Hepatocyte (in vitro differentiated cells): ENCODE measurements around the gene SLC38A1. TPM values are rescaled to one million over a fixed set of nuclear protein-coding genes. Genes with fewer than 3 reads are reported as not detected.

ENCODE experiments used
- DNase-seq: peaks from one replicate; pipeline ENCODE4 v3.0.0-alpha.2; 2016; ENCODE audit warnings: low spot score
- H2AFZ ChIP-seq: fragments of 200-600 bp; sonication (generic); 2 replicates; pipeline ENCODE4 v1.6.0; 2016; ENCODE audit warnings: antibody characterized with exemption, mild to moderate bottlenecking
- H3K27ac ChIP-seq: fragments of 200-600 bp; sonication (generic); 2 replicates; pipeline ENCODE4 v1.5.1; 2016; ENCODE audit warnings: mild to moderate bottlenecking
- H3K27me3 ChIP-seq: fragments of 200-600 bp; sonication (generic); 2 replicates; pipeline ENCODE4 v1.6.1; 2016
- H3K36me3 ChIP-seq: fragments of 200-600 bp; sonication (generic); replicated peaks from 2 replicates; pipeline ENCODE4 v1.5.1; 2016; ENCODE audit warnings: low read depth; ENCODE audit not compliant: insufficient read depth
- H3K4me1 ChIP-seq: fragments of 200-600 bp; sonication (generic); 2 replicates; pipeline ENCODE4 v1.5.1; 2016; ENCODE audit warnings: mild to moderate bottlenecking, moderate library complexity; ENCODE audit not compliant: insufficient read depth
- H3K4me2 ChIP-seq: fragments of 200-600 bp; sonication (generic); 2 replicates; pipeline ENCODE4 v1.6.0; 2016
- H3K4me3 ChIP-seq: fragments of 200-600 bp; sonication (generic); 2 replicates; pipeline ENCODE4 v1.5.1; 2016; ENCODE audit warnings: mild to moderate bottlenecking
- H3K79me2 ChIP-seq: fragments of 200-600 bp; sonication (generic); 2 replicates; pipeline ENCODE4 v1.6.0; 2017; ENCODE audit warnings: mild to moderate bottlenecking
- H3K9me2 ChIP-seq: fragments of 200-600 bp; sonication (generic); replicated peaks from 2 replicates; pipeline ENCODE4 v1.6.0; 2017; ENCODE audit warnings: mild to moderate bottlenecking; ENCODE audit not compliant: insufficient read depth
- H3K9me3 ChIP-seq: fragments of 200-600 bp; sonication (generic); 2 replicates; pipeline ENCODE4 v1.5.1; 2016; ENCODE audit warnings: low read depth, mild to moderate bottlenecking
- H4K20me1 ChIP-seq: fragments of 200-600 bp; sonication (generic); 2 replicates; pipeline ENCODE4 v1.6.0; 2016; ENCODE audit warnings: mild to moderate bottlenecking; ENCODE audit not compliant: insufficient read depth, poor library complexity, severe bottlenecking
- EZH2 ChIP-seq: fragments of 200-600 bp; sonication (generic); IDR thresholded peaks from 2 replicates; pipeline ENCODE4 v1.6.1; 2016; ENCODE audit warnings: antibody characterized with exemption, mild to moderate bottlenecking, borderline replicate concordance
- EZH2phosphoT487 ChIP-seq: fragments of 200-600 bp; sonication (generic); IDR thresholded peaks from one replicate; pipeline ENCODE4 v1.6.1; 2018; ENCODE audit warnings: antibody characterized with exemption, mild to moderate bottlenecking, low read depth, moderate library complexity; ENCODE audit not compliant: unreplicated experiment, severe bottlenecking
- WGBS: methylation state at CpG from one replicate; pipeline ENCODE4 v1.1.6; 2016; ENCODE audit warnings: low lambda C conversion rate; ENCODE audit errors: missing lambda C conversion rate; 5-methylcytosine and 5-hydroxymethylcytosine counted together
- polyA plus RNA-seq: library from polyadenylated mRNA; unstranded; fragments of >200 nt; fragmentation: Nextera tagmentation; extraction: Ambion mirVana; gene quantifications from 2 replicates; pipeline ENCODE4 v1.2.1, GENCODE V29; 2016
- total RNA-seq: library from RNA; depleted of rRNA; stranded (reverse); fragments of >200 nt; gene quantifications from 2 replicates; pipeline ENCODE4 v1.2.3, GENCODE V29; 2014
- TF ChIP-seq, protein P1 (sequence below): fragments of 200-600 bp; sonication (generic); IDR thresholded peaks from 2 replicates; pipeline ENCODE4 v1.5.1; 2016; ENCODE audit warnings: antibody characterized with exemption, mild to moderate bottlenecking; ENCODE audit not compliant: poor library complexity

The SLC38A1 gene
- total RNA-seq (86.8 and 96.1 TPM in 2 replicates), polyA plus RNA-seq (48.2 and 54.4 TPM in 2 replicates)

DNA sequence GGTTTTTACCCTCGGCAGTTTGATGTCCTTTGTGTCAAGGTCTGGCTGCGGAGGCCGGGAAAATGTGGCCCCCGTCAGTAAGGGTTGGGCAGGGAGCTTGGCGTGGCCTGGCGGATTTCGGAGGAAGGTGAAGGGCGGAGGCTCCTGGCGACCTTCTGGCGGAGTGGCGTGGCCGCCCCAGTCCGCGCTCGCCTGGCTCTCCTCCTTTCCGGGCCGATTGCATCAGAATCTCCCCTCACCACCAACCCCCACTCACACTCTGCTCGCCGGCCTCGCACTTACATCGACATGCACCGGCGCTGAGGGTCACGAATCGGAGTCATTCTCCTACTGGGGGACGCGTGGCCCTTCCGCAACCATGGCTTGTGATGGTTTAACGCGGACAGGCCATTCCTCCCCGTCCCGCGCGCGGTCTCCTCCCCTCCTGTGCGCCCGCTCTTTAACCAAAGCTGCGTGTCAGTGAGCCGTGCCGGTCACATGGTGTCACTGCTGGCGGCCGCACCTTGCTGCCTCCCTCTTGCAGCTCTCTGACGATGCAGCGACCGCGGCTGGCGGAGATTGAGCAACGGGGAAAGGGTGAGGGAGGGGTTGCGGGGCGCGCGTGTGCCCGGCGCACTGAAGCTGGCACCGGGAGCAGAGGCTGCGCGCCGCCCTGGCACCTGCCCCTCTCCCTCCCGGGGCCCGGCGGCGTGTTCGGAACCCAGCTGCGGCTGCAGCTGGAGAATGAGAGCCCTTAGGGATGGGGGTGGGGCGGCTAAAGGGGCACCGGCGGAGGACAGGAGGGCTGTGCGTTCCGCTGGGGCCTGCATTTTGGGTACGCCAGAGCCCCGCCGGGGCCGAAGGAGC is at the start of gene SLC38A1:
TSS of gene SLC38A1 (minus strand) at position 461 of the 846 bp plus-strand sequence. CDS start 29,243 bp downstream, outside the sequence.
- peak; percentile 93 for DNase-seq

DNA sequence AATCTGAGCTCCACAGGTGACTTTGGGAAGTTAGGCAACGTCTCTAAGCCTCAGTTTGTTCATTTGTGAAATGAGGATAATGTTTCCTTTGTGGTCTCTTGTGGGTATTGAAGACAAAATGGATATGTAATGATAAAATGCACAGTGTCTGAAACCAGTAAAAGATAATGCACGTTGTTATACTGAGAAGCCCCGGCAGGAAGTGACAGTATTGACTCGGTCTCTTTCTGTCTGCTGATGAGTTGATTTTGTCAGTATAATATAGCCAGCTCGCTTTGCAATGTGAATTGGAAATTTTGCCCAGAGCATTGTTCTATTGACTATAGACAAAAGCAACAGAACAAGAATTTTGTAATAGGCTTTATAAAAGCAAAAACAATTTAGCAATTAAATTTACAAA is 49.2 kb upstream of the SLC38A1 start:
- Histone ChIP-seq H3K4me3 (no peak overlapping the region), H3K9me2 (no peaks in the 10 kb centered on the region), H3K4me2 (no peak overlapping the region), H3K27me3 (no peaks in the 10 kb centered on the region), H4K20me1 (no peaks in the 10 kb centered on the region), H3K9me3 (no peaks in the 10 kb centered on the region), H3K27ac (no peak overlapping the region), H3K79me2 (no peaks in the 10 kb centered on the region), H3K36me3 (no peaks in the 10 kb centered on the region), H2AFZ (no peak overlapping the region), H3K4me1 (no peaks in the 10 kb centered on the region)
- 72% methylated on average over 5 of the region's 5 CpGs for WGBS
- no peak for TF ChIP-seq EZH2
- no peak for TF ChIP-seq EZH2phosphoT487
- TF ChIP-seq, protein P1, sequence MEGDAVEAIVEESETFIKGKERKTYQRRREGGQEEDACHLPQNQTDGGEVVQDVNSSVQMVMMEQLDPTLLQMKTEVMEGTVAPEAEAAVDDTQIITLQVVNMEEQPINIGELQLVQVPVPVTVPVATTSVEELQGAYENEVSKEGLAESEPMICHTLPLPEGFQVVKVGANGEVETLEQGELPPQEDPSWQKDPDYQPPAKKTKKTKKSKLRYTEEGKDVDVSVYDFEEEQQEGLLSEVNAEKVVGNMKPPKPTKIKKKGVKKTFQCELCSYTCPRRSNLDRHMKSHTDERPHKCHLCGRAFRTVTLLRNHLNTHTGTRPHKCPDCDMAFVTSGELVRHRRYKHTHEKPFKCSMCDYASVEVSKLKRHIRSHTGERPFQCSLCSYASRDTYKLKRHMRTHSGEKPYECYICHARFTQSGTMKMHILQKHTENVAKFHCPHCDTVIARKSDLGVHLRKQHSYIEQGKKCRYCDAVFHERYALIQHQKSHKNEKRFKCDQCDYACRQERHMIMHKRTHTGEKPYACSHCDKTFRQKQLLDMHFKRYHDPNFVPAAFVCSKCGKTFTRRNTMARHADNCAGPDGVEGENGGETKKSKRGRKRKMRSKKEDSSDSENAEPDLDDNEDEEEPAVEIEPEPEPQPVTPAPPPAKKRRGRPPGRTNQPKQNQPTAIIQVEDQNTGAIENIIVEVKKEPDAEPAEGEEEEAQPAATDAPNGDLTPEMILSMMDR = no peak
- DNase-seq = no peak

More for the DNA sequence above, at the start of gene SLC38A1:
- H2AFZ ChIP-seq = peak within 1 kb of the TSS; percentile 46
- H3K4me3 ChIP-seq = peak within 1 kb of the TSS; percentile 83
- peaks cover 4% of the 10 kb centered on the region for H4K20me1 ChIP-seq
- H3K9me2 ChIP-seq = no peaks in the 10 kb centered on the region
- 2% methylated on average over 73 of the region's 73 CpGs for WGBS
- H3K79me2 ChIP-seq = peaks cover 51% of the 10 kb centered on the region
- H3K4me2 ChIP-seq = peak within 1 kb of the TSS; percentile 95
- no peaks in the 10 kb centered on the region for H3K27me3 ChIP-seq
- TF ChIP-seq EZH2phosphoT487 (no peak), EZH2 (no peak)
- TF ChIP-seq, protein P1 = no peak
- no peaks in the 10 kb centered on the region for H3K36me3 ChIP-seq
- H3K27ac ChIP-seq = peak within 1 kb of the TSS; percentile 93
- H3K9me3 ChIP-seq = no peaks in the 10 kb centered on the region
- H3K4me1 ChIP-seq = peaks cover 19% of the 10 kb centered on the region

- H3K4me3 ChIP-seq = no peak overlapping the region
- no peaks in the 10 kb centered on the region for H4K20me1 ChIP-seq
- H3K27ac ChIP-seq = no peak overlapping the region
- no peaks in the 10 kb centered on the region for H3K79me2 ChIP-seq
- TF ChIP-seq, protein P1 = peak; percentile 6
- TF ChIP-seq EZH2 = no peak
- TF ChIP-seq EZH2phosphoT487 = no peak
- H3K4me1 ChIP-seq = no peaks in the 10 kb centered on the region
- H3K27me3 ChIP-seq = no peaks in the 10 kb centered on the region
- 68% methylated on average over 3 of the region's 3 CpGs for WGBS
- no peak for DNase-seq
- no peak overlapping the region for H2AFZ ChIP-seq
- H3K9me2 ChIP-seq = no peaks in the 10 kb centered on the region
- H3K9me3 ChIP-seq = no peaks in the 10 kb centered on the region
- no peak overlapping the region for H3K4me2 ChIP-seq
- H3K36me3 ChIP-seq = no peaks in the 10 kb centered on the region
These were observed 35.2 kb upstream of the SLC38A1 start for GRCh38 chr12:46304070-46304469.
